ENCODE measurements around the gene YIPF4.

DNA sequence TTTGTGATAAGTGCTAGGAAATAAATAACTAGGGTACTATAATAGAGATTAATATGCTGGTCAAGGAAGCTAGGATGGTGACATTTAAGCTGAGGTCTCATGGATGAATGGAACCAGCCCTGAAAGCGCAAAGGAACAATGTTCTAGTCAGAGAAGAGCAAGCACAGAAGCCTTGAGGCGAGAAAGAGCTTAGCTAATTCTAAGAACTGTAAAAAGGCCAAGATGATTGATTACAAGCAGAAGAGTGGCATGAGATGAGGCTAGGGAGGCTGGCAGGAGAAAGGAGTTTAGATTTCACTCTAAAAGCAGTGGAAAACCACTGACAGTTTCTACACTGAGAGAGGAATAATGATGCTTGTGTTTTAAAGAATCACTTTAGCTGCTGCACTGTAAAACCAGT lies 3.4 kb upstream of the YIPF4 start:
- TF ChIP-seq, protein P1, sequence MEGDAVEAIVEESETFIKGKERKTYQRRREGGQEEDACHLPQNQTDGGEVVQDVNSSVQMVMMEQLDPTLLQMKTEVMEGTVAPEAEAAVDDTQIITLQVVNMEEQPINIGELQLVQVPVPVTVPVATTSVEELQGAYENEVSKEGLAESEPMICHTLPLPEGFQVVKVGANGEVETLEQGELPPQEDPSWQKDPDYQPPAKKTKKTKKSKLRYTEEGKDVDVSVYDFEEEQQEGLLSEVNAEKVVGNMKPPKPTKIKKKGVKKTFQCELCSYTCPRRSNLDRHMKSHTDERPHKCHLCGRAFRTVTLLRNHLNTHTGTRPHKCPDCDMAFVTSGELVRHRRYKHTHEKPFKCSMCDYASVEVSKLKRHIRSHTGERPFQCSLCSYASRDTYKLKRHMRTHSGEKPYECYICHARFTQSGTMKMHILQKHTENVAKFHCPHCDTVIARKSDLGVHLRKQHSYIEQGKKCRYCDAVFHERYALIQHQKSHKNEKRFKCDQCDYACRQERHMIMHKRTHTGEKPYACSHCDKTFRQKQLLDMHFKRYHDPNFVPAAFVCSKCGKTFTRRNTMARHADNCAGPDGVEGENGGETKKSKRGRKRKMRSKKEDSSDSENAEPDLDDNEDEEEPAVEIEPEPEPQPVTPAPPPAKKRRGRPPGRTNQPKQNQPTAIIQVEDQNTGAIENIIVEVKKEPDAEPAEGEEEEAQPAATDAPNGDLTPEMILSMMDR (IDR thresholded peaks at IDR 0.05) = no peak
- no peak for TF ChIP-seq POLR2A (IDR thresholded peaks at IDR 0.05)
